ENCODE results near the gene NOL9.

- TF ChIP-seq EZH2 (IDR thresholded peaks at IDR 0.05; ENCODE audit: borderline replicate concordance, low read length) (no peak), CTCF (IDR thresholded peaks at IDR 0.05; ENCODE audit: low read length) (no peak)
Measured at GRCh38 chr1:6578624-6579373, 24.5 kb upstream of the NOL9 start.

Data from OCI-LY1 (cell line).